DOHH2 (cell line): Measurements from ENCODE around the gene NMD3.

Experiments
- CTCF ChIP-seq: fragments of 200-600 bp; sonication (generic); IDR thresholded peaks from one replicate; pipeline ENCODE4 v1.5.1; 2014; ENCODE audit warnings: antibody characterized with exemption, mild to moderate bottlenecking, low read depth, low read length; ENCODE audit not compliant: poor library complexity, severe bottlenecking
- EZH2phosphoT487 ChIP-seq: fragments of 200-600 bp; sonication (generic); IDR thresholded peaks from 2 replicates; pipeline ENCODE4 v1.6.1; 2017; ENCODE audit warnings: borderline replicate concordance, mild to moderate bottlenecking, antibody characterized with exemption, low read length, moderate library complexity, mixed read lengths

GRCh38 chr3:161271646-161272045 lies 50.5 kb downstream of the NMD3 start:
- no peak for TF ChIP-seq CTCF
- TF ChIP-seq EZH2phosphoT487, result no peak
